Natural killer cell (primary cell): ENCODE measurements around the gene PPP1R12C. TPM values are rescaled to one million over a fixed set of nuclear protein-coding genes. Genes with fewer than 3 reads are reported as not detected.

ENCODE experiments used
- ATAC-seq, 3 donors: fragments of 150-1000 bp in 2 of 3; fragments of 200-7000 bp in 1 of 3; cut with Tn5 transposase; 1 replicate in 1 of 3; 2 replicates in 2 of 3; pipeline ENCODE4 v1.10.0; 2021; ENCODE audit warnings: mild to moderate bottlenecking in 2 of 3, moderate library complexity in 2 of 3
- DNase-seq, 2 donors: peaks; one replicate each; pipeline versions ENCODE4 v3.0.0 to v3.0.0-alpha.2; 2013 to 2021; ENCODE audit warnings: mixed read lengths in 1 of 2
- H3K27ac ChIP-seq: one replicate; pipeline ENCODE4 v1.5.1; 2013; ENCODE audit warnings: mild to moderate bottlenecking, low read length
- H3K27me3 ChIP-seq: one replicate; pipeline ENCODE4 v1.6.1; 2013; ENCODE audit warnings: low read length; ENCODE audit not compliant: control insufficient read depth, insufficient read depth
- H3K36me3 ChIP-seq: one replicate; pipeline ENCODE4 v1.6.1; 2013; ENCODE audit warnings: low read length; ENCODE audit not compliant: control insufficient read depth, insufficient read depth
- H3K4me1 ChIP-seq: one replicate; pipeline ENCODE4 v1.6.1; 2013; ENCODE audit warnings: low read length; ENCODE audit not compliant: control insufficient read depth, insufficient read depth
- H3K4me3 ChIP-seq: one replicate; pipeline ENCODE4 v1.5.1; 2013; ENCODE audit warnings: low read length
- H3K9me3 ChIP-seq: one replicate; pipeline ENCODE4 v1.6.1; 2013; ENCODE audit warnings: low read length; ENCODE audit not compliant: control insufficient read depth, insufficient read depth
- H3K27ac Mint-ChIP-seq, 2 donors: one replicate each; pipeline ENCODE4 v1.8.0; 2022; ENCODE audit warnings: mild to moderate bottlenecking in 2 of 2, mixed read lengths in 2 of 2, moderate library complexity in 1 of 2
- H3K27me3 Mint-ChIP-seq, 2 donors: one replicate each; pipeline ENCODE4 v1.8.0; 2022; ENCODE audit warnings: low read depth in 2 of 2, mixed read lengths in 2 of 2
- H3K36me3 Mint-ChIP-seq: one replicate; pipeline ENCODE4 v1.8.0; 2022; ENCODE audit warnings: mixed read lengths
- H3K4me1 Mint-ChIP-seq, 2 donors: one replicate each; pipeline ENCODE4 v1.8.0; 2022; ENCODE audit warnings: mixed read lengths in 2 of 2
- H3K4me3 Mint-ChIP-seq: one replicate; pipeline ENCODE4 v1.8.0; 2022; ENCODE audit warnings: mild to moderate bottlenecking, moderate library complexity, mixed read lengths
- H3K9me3 Mint-ChIP-seq, 2 donors: one replicate each; pipeline ENCODE4 v1.8.0; 2022; ENCODE audit warnings: mixed read lengths in 2 of 2
- WGBS: methylation state at CpG from one replicate; pipeline ENCODE4 v1.1.7; 2013; ENCODE audit warnings: missing lambda C conversion rate; ENCODE audit not compliant: insufficient coverage; 5-methylcytosine and 5-hydroxymethylcytosine counted together
- intact Hi-C: fragments of 100-400 bp; cut with micrococcal nuclease; formaldehyde crosslinking; loops from one replicate; pipeline ENCODE4 v1.14.2; 2022
- total RNA-seq, 4 donors: library from RNA; stranded (reverse); fragments of 120-200 nt in 1 of 4; gene quantifications; one replicate each; pipeline versions ENCODE4 v1.2.3 to v1.2.4, GENCODE V29; 2013 to 2022
- TF ChIP-seq, protein P1 (sequence below): fragments of 200-600 bp; IDR thresholded peaks from one replicate; pipeline ENCODE4 v1.8.0; 2022; ENCODE audit warnings: antibody characterized with exemption

Gene PPP1R12C
- total RNA-seq, 3 donors from 2014 or later (not counting 1 experiment from before 2014, with no cell fraction given), result 162 to 178 (median 174) TPM

GRCh38 chr19:55091955-55092354 lies 25.5 kb downstream of the PPP1R12C start:
- Mint-ChIP-seq H3K4me1 (peaks cover 19 to 30% of the 10 kb centered on the region in 2 donors), H3K27ac (no peak overlapping the region), H3K4me3 (no peak overlapping the region), H3K27me3 (peaks cover 20 to 25% of the 10 kb centered on the region in 2 donors), H3K9me3 (no peaks in the 10 kb centered on the region), H3K36me3 (no peaks in the 10 kb centered on the region)
- H3K4me3 ChIP-seq, result no peak overlapping the region
- H3K9me3 ChIP-seq, result no peaks in the 10 kb centered on the region
- DNase-seq (no peak), ATAC-seq (no peak)
- H3K4me1 ChIP-seq, result peaks cover 18% of the 10 kb centered on the region
- peaks cover 15% of the 10 kb centered on the region for H3K27me3 ChIP-seq
- H3K27ac ChIP-seq, result no peak overlapping the region
- 94% methylated on average over 27 of the region's 27 CpGs for WGBS
- intact Hi-C loops, result no loop called here
- TF ChIP-seq, protein P1, sequence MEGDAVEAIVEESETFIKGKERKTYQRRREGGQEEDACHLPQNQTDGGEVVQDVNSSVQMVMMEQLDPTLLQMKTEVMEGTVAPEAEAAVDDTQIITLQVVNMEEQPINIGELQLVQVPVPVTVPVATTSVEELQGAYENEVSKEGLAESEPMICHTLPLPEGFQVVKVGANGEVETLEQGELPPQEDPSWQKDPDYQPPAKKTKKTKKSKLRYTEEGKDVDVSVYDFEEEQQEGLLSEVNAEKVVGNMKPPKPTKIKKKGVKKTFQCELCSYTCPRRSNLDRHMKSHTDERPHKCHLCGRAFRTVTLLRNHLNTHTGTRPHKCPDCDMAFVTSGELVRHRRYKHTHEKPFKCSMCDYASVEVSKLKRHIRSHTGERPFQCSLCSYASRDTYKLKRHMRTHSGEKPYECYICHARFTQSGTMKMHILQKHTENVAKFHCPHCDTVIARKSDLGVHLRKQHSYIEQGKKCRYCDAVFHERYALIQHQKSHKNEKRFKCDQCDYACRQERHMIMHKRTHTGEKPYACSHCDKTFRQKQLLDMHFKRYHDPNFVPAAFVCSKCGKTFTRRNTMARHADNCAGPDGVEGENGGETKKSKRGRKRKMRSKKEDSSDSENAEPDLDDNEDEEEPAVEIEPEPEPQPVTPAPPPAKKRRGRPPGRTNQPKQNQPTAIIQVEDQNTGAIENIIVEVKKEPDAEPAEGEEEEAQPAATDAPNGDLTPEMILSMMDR, result no peak
- H3K36me3 ChIP-seq, result peaks cover 24% of the 10 kb centered on the region

- Histone ChIP-seq H3K27ac (no peak overlapping the region), H3K27me3 (peaks cover 18% of the 10 kb centered on the region), H3K9me3 (no peaks in the 10 kb centered on the region), H3K4me1 (peaks cover 24% of the 10 kb centered on the region), H3K4me3 (no peak overlapping the region), H3K36me3 (peaks cover 24% of the 10 kb centered on the region)
- WGBS, result 96% methylated on average over 31 of the region's 32 CpGs
- no peaks in the 10 kb centered on the region for H3K9me3 Mint-ChIP-seq
- no peak overlapping the region for H3K4me3 Mint-ChIP-seq
- H3K27me3 Mint-ChIP-seq, result peaks cover 20 to 25% of the 10 kb centered on the region in 2 donors
- ATAC-seq, result no peak
- TF ChIP-seq, protein P1, result no peak
- H3K27ac Mint-ChIP-seq, result no peak overlapping the region
- peaks cover 20 to 31% of the 10 kb centered on the region in 2 donors for H3K4me1 Mint-ChIP-seq
- no peak for DNase-seq
- H3K36me3 Mint-ChIP-seq, result no peaks in the 10 kb centered on the region
- intact Hi-C loops, result no loop called here
Measured at GRCh38 chr19:55091126-55091910, 26.1 kb downstream of the PPP1R12C start.

- peaks cover 18% of the 10 kb centered on the region for H3K27me3 ChIP-seq
- Mint-ChIP-seq H3K36me3 (no peaks in the 10 kb centered on the region), H3K27me3 (peaks cover 20 to 27% of the 10 kb centered on the region in 2 donors), H3K4me3 (no peak overlapping the region), H3K27ac (no peak overlapping the region), H3K9me3 (no peaks in the 10 kb centered on the region), H3K4me1 (peaks cover 20 to 31% of the 10 kb centered on the region in 2 donors)
- no peak for ATAC-seq
- DNase-seq, result no peak
- intact Hi-C loops, result no loop called here
- 89% methylated on average over 13 of the region's 13 CpGs for WGBS
- TF ChIP-seq, protein P1, result no peak
- H3K27ac ChIP-seq, result no peak overlapping the region
- H3K4me1 ChIP-seq, result peaks cover 25% of the 10 kb centered on the region
- H3K4me3 ChIP-seq, result no peak overlapping the region
- no peaks in the 10 kb centered on the region for H3K9me3 ChIP-seq
- peaks cover 24% of the 10 kb centered on the region for H3K36me3 ChIP-seq
Measured at GRCh38 chr19:55090564-55090963, 26.9 kb downstream of the PPP1R12C start.
